Activated naive CD4-positive, alpha-beta T cell (primary cell): ENCODE measurements around the gene KRTAP2-3.
"Not testable (repeated sequence)": the region's sequence is repeated elsewhere in the genome, so short reads cannot be mapped to it uniquely, and the experiment has no call there.

Experiments
- DNase-seq, 4 experiments: peaks; one replicate each; lab custom pipeline; 2025; lab: John Stamatoyannopoulos, UW

Gene KRTAP2-3

DNA sequence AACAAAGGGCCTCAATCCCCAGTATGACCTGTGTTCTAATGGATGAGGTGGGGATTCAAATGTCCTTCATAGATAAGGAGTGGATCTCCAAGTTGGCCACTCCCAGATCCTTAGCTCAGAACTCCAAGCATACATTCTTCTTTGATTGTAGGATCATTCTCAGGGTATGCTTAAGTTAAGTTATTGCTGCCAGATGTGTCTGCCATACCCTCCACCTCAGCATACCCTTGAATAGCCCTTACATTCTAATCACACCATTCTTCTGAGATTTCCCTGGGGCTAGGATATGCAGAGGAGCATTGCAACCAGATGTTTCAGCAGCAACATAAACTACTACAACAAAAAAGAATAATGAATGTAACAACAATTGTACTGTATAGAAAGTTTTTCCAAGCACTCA lies 7.4 kb upstream of the KRTAP2-3 start:
- no peak for DNase-seq

DNA sequence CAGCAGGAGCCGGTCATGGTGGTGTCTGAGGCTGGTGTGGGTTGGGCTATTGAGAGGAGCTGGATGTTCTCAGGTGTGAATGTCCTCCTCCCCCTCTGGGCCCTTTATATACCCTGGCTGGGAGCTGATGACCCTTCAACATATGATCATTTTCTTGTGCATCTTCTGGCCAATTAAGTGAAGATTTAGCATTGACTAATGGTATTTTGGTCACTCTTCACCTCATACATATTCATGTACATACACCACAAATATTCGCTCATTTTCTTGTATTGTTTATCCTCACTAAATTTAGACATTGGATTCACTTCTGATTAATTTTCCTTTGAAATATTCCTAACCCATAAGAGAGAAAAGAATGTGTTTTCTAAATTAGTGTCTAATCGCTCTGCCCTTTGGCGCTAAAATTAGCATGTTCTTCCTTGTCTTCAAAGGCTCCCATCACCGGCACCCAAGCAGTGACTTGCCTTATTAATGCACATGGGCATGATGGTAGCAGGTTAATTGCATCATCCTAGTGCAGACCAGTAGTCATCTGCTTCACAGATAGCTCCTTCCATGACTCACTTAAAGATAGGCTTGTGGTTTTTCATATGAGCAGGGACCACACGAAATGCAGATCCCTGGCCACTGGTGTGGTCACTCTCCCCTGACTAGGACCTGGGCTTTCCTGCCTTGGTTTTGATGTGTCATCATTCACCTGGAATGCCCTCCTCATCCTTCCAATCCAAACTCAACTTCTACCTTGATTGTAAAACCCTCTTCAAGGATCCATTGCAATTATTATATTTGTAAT lies 6.1 kb upstream of the KRTAP2-3 start, which contains the start of gene KRTAP2-4:
TSS of gene KRTAP2-4 (minus strand) at position 51 of the 796 bp plus-strand sequence. CDS start at position 17, 34 bp downstream.
- no peak for DNase-seq

GRCh38 chr17:41065016-41065689 lies 5.2 kb upstream of the KRTAP2-3 start:
- not testable (repeated sequence) for DNase-seq

DNA sequence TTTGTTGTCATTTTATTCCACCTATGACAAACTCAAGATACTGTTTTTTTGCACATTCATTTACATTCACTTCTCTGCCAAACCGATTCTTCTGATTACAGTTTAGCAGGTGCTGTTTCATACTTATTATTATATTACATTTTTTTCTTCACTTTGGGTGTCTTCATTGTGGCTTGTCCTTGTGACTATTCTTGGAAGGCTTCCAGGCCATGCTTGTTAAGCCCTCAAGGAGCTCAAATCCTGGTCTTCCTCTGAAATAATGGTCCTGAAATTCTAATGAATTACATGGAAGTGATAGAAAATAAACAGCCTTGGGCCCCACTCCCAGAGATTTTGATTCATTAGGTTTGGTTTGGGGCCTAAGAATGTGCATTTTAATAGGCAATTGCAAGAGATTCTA lies 4.4 kb upstream of the KRTAP2-3 start:
- no peak for DNase-seq

DNA sequence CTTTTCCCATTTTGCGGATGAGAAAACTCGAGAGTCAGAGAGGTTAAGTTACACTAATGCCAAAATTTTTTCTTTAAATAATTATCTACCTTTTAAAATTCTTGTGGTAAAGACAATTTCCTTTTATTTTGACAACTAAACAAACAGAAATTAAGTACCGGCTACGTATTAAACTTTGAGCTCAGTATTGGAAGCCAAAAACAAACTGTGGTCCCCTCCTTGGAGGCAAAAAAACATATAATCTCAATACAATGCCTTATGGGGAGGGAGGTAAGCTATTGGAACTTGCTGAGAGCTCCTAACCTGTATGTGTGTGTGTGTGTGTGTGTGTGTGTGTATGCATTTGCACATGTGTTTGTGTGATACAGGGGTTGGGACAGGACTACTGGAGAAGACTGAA lies 3.5 kb upstream of the KRTAP2-3 start:
- no peak for DNase-seq

GRCh38 chr17:41061964-41062363 lies 2.0 kb upstream of the KRTAP2-3 start:
- DNase-seq = no peak

GRCh38 chr17:41059276-41060051 lies 450 bp downstream of the KRTAP2-3 start:
- not testable (repeated sequence) for DNase-seq

DNA sequence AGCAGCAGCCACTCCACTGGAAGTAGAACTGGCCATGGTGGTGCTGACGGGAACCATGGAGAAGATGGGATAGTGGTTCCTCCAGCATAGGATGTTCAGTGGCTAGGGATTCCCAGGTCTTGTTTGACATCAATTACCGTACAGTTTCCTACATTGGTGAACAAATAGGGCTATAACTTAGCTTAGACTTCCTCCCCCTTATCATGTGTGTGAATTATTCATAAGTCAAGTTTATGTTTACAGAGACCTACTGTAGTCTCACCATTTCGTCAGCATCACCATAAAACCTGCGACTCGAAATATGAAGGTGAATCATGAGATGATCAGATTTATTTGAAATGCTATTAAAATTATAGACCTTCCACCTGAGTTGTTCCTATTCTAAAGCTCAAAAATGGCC lies 1.2 kb downstream of the KRTAP2-3 start:
- DNase-seq = no peak

- no peak for DNase-seq
These were observed 2.4 kb downstream of the KRTAP2-3 start for GRCh38 chr17:41057547-41057946.

DNA sequence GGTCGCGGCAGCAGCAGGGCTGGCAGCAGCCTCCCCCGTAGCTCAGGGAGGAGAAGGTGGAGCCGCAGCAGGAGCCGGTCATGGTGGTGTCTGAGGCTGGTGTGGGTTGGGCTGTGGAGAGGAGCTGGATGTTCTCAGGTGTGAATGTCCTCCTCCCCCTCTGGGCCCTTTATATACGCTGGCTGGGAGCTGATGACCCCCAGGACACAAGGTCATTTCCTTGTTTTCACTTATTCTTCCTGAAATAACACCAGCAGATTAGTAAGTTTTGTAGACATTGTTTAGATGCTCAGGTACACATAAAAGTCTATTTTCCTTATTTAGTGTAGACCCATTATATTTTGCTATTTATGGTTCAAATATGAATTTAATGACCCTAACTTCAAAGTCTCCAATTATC lies 4.8 kb downstream of the KRTAP2-3 start, which contains the start of gene KRTAP2-2:
TSS of gene KRTAP2-2 (minus strand) at position 101 of the 400 bp plus-strand sequence. CDS start at position 82, 19 bp downstream.
- not testable (repeated sequence) for DNase-seq

DNA sequence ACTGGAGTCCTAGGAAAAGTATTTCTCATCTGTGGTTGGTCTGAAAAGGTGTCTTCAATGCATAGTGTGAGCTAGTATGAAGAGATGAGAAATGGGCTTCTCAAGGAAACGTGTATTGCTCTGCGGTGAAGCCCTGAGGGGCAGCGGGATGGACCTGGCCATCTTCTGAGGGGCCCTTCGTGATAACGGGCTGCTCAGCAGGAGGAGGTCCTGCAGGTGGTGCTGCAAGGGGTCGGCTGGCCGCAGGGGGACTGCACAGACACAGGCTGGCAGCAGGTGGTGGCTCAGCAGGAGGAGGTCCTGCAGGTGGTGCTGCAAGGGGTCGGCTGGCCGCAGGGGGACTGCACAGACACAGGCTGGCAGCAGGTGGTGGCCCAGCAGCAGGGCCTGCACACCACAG lies 5.4 kb downstream of the KRTAP2-3 start:
- DNase-seq = not testable (repeated sequence)

DNA sequence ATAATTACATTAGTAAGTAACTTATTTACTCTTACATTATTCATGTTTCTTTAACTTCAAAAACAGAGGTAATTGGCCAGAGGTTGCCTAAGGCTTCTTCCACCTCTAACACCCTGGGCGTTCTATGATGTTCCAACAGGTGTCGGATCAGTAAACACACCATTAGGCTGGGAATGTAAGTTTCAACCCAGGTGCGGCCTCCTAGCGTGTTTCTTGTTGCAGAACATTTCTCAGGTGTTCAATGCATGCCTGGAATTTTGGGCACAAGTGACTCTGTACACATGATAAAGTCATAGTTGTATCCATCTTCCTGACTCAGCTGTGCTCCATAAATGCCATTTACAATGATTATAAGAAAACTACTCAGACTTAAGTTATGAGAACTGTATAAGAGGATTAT lies 5.9 kb downstream of the KRTAP2-3 start:
- no peak for DNase-seq

- DNase-seq = no peak
These were observed 7.3 kb downstream of the KRTAP2-3 start for GRCh38 chr17:41052566-41052965.

DNA sequence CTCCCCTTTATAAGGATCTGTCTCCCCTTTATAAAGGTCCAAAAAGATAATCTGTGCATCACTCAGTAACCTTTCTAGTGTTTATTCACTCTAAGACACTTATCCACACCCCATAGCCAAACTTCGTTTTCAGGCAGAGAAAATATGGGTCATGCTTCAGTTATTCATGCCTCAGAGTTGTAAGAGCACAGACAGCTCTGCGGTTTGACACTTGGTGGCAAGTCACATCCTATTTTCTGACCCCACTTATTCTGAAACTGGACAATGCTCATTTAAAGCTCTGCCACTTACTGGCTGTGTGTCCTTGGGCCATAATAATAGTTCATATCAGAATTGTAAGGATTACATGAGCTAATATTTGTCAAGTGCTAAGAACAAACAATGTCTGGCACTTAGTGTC lies 10.8 kb downstream of the KRTAP2-3 start:
- DNase-seq = no peak

- DNase-seq = no peak
These were observed 11.5 kb downstream of the KRTAP2-3 start for GRCh38 chr17:41048441-41048840.

- not testable (repeated sequence) for DNase-seq
These were observed 13.0 kb downstream of the KRTAP2-3 start, which contains the start of gene KRTAP2-1 for GRCh38 chr17:41046735-41047465. TSS of gene KRTAP2-1 (minus strand) at chr17:41047316. CDS start at chr17:41047267, 49 bp downstream.

- DNase-seq = no peak
These were observed 17.0 kb downstream of the KRTAP2-3 start for GRCh38 chr17:41042953-41043352.

DNA sequence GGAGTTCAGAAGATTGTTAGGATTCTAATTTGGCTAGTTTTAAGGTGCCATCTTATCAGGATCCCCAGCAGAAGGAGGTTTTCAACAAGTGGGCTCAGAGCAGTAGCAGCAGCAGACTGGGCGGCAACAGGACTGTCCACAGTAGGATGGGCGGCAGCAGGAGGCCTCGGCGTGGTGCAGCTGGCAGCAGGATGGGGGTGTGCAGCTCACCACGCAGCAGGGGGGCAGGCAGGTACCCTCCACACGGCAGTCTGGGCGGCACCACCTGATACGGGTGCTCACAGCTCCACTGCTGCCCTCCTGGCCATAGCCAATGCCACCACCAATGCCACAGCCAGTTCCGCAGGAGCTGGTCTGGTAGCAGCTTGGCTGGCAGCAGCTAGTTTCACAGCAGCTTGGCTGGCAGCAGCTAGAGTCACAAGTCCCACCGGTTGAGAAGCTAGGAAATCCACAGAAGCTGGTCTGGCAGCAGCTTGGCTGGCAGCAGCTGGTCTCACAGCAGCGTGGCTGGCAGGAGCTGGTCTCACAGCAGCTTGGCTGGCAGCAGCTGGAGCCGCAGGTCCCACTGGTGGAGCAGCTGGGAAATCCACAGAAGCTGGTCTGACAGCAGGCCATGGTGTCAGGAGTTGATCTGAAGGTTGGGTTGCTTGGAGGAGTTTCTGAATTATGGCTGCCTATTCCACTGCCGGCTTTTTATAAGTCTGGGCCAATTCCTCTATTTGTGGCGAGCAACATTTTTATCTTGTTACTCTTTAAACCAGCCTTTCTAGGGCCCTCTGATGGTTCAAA lies 18.9 kb downstream of the KRTAP2-3 start, which contains the start of gene KRTAP1-1:
TSS of gene KRTAP1-1 (minus strand) at position 668 of the 789 bp plus-strand sequence. CDS start at position 615, 53 bp downstream.
- not testable (repeated sequence) for DNase-seq

- DNase-seq = no peak
These were observed 22.0 kb downstream of the KRTAP2-3 start for GRCh38 chr17:41037853-41038350.

DNA sequence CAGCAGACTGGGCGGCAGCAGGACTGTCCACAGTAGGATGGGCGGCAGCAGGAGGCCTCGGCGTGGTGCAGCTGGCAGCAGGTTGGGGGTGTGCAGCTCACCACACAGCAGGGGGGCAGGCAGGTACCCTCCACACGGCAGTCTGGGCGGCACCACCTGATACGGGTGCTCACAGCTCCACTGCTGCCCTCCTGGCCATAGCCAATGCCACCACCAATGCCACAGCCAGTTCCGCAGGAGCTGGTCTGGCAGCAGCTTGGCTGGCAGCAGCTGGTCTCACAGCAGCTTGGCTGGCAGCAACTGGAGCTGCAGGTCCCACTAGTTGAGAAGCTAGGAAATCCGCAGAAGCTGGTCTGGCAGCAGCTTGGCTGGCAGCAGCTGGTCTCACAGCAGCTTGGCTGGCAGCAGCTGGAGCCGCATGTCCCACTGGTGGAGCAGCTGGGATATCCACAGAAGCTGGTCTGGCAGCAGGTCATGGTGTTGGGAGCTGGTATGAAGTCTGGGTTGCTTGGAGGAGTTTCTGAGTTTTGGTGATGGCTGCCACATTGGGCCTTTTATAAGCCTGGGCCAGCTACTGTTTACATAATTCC lies 25.5 kb downstream of the KRTAP2-3 start, which contains the start of gene KRTAP1-3:
TSS of gene KRTAP1-3 (minus strand) at position 529 of the 590 bp plus-strand sequence. CDS start at position 476, 53 bp downstream.
- not testable (repeated sequence) for DNase-seq
